K562 (cell line): Measurements from ENCODE around the gene ENOSF1. TPM values are rescaled to one million over a fixed set of nuclear protein-coding genes. Genes with fewer than 3 reads are reported as not detected.

Source experiments
- ARID3B ChIP-seq: fragments of 250-450 bp; sonication (Bioruptor Pico); IDR thresholded peaks from 2 replicates; pipeline ENCODE4 v1.4.0; 2020; ENCODE audit warnings: borderline replicate concordance
- ATF4 ChIP-seq: fragments of 450-650 bp; formaldehyde crosslinking; IDR thresholded peaks from 2 replicates; pipeline ENCODE4 v1.4.0; 2022; ENCODE audit warnings: mild to moderate bottlenecking, moderate library complexity
- C11orf30 ChIP-seq: fragments of 450-650 bp; IDR thresholded peaks from 2 replicates; pipeline ENCODE4 v1.6.1; 2016; ENCODE audit warnings: low read depth, mild to moderate bottlenecking
- CEBPG ChIP-seq, 3 experiments: fragments of 200-800 bp in 1 of 3; sonication (Bioruptor generic) in 1 of 3; sonication (generic) in 1 of 3; formaldehyde crosslinking in 1 of 3; IDR thresholded peaks in 2 of 3; conservative IDR thresholded peaks in 1 of 3; 2 replicates each; pipeline versions ENCODE4 v1.6.1 to v1.8.0; 2016 to 2022; ENCODE audit warnings: missing compliant biosample characterization in 2 of 3, missing genetic modification characterization in 2 of 3, mild to moderate bottlenecking in 1 of 3, missing genetic modification reagents in 1 of 3
- CGGBP1 ChIP-seq: fragments of 250-450 bp; sonication (Bioruptor Pico); IDR thresholded peaks from 2 replicates; pipeline ENCODE4 v1.9.0; 2021; ENCODE audit warnings: mild to moderate bottlenecking
- DEAF1 ChIP-seq: fragments of 450-650 bp; formaldehyde crosslinking; IDR thresholded peaks from 2 replicates; pipeline ENCODE4 v1.4.0; 2020; ENCODE audit warnings: mild to moderate bottlenecking, moderate library complexity
- GATAD2A ChIP-seq: fragments of 450-650 bp; IDR thresholded peaks from 2 replicates; pipeline ENCODE4 v1.6.1; 2017
- HDAC3 ChIP-seq: fragments of 450-650 bp; IDR thresholded peaks from 2 replicates; pipeline ENCODE4 v1.6.1; 2018; ENCODE audit warnings: borderline replicate concordance, mild to moderate bottlenecking, moderate library complexity; ENCODE audit not compliant: partially characterized antibody
- HMBOX1 ChIP-seq: sonication (generic); IDR thresholded peaks from 2 replicates; pipeline ENCODE4 v1.6.1; 2016
- HNRNPUL1 ChIP-seq: fragments of 200-400 bp; formaldehyde crosslinking; IDR thresholded peaks from 2 replicates; pipeline ENCODE4 v1.6.1; 2017; ENCODE audit warnings: low read length
- MCM7 ChIP-seq, 2 experiments: fragments of 450-650 bp; IDR thresholded peaks; 2 replicates each; pipeline ENCODE4 v1.6.1; 2016 to 2018
- NFIX ChIP-seq: fragments of 250-450 bp; sonication (Bioruptor Pico); IDR thresholded peaks from 2 replicates; pipeline ENCODE4 v1.4.0; 2020; ENCODE audit warnings: low read depth, mild to moderate bottlenecking, moderate library complexity
- SAFB2 ChIP-seq: fragments of 200-400 bp; formaldehyde crosslinking; IDR thresholded peaks from 2 replicates; pipeline ENCODE4 v1.6.1; 2018; ENCODE audit warnings: borderline replicate concordance, low read length, low read depth, moderate library complexity; ENCODE audit not compliant: severe bottlenecking
- SAP30 ChIP-seq: fragments of 200-600 bp; sonication (generic); IDR thresholded peaks from 2 replicates; pipeline ENCODE4 v1.6.1; 2012; ENCODE audit warnings: borderline replicate concordance, low read depth, mild to moderate bottlenecking, moderate library complexity, low read length, control low read depth, inconsistent platforms; ENCODE audit not compliant: insufficient read depth, poor library complexity, severe bottlenecking
- SMARCB1 ChIP-seq: IDR thresholded peaks from 2 replicates; pipeline ENCODE4 v1.6.1; 2011; ENCODE audit warnings: improper control_type of control experiment, low read depth; ENCODE audit not compliant: insufficient read length
- TAF1 ChIP-seq: IDR thresholded peaks from 2 replicates; pipeline ENCODE4 v1.6.1; 2011; ENCODE audit warnings: mild to moderate bottlenecking, low read length, moderate library complexity; ENCODE audit not compliant: insufficient read depth, control insufficient read depth, severe bottlenecking; ENCODE audit errors: extremely low read depth
- XRCC4 ChIP-seq: IDR thresholded peaks from one replicate; pipeline ENCODE4 v1.6.1; 2011; ENCODE audit not compliant: insufficient read depth, insufficient read length; ENCODE audit errors: extremely low read depth
- YBX1 ChIP-seq: fragments of 450-650 bp; IDR thresholded peaks from 2 replicates; pipeline ENCODE4 v1.7.1; 2016; ENCODE audit warnings: mild to moderate bottlenecking
- ZNF165 ChIP-seq: fragments of 250-450 bp; sonication (Bioruptor Pico); IDR thresholded peaks from 2 replicates; pipeline ENCODE4 v1.4.0; 2020; ENCODE audit warnings: borderline replicate concordance
- ZNF395 ChIP-seq: fragments of 200-800 bp; sonication (Bioruptor generic); IDR thresholded peaks from 2 replicates; pipeline ENCODE4 v1.6.1; 2017; ENCODE audit warnings: missing genetic modification characterization, missing compliant biosample characterization
- polyA plus RNA-seq, 8 experiments: library from polyadenylated mRNA; depleted of rRNA in 4 of 8; stranded (reverse) in 5 of 8; unstranded in 3 of 8; fragments of >200 nt; fragmentation: Nextera tagmentation in 2 of 8; fragmentation: Illumina TruSeq in 1 of 8; extraction: Ambion mirVana in 2 of 8; extraction: Trizol in 1 of 8; gene quantifications; 2 replicates each; pipeline versions ENCODE4 v1.2.1 to v1.2.3, GENCODE V29; 2011 to 2014; ENCODE audit warnings: inconsistent platforms in 1 of 8, missing spikeins in 1 of 8
- total RNA-seq, 7 experiments: library from RNA; depleted of rRNA in 6 of 7; stranded (reverse); fragments of >200 nt in 6 of 7; fragmentation: Illumina TruSeq in 2 of 7; extraction: Trizol in 2 of 7; gene quantifications; 2 replicates each; pipeline versions ENCODE4 v1.2.1 to v1.2.3, GENCODE V29; 2011 to 2021; ENCODE audit warnings: low replicate concordance in 1 of 7

ENOSF1 gene
- total and polyA plus RNA-seq, 9 of the 15 experiments (the other 6 are each of a cell fraction or from before 2014, with no cell fraction given) = 15.5 to 66.4 (median 46.5) TPM

GRCh38 chr18:710418-711300 is 1.8 kb downstream of the ENOSF1 start (continued):
- TF ChIP-seq HDAC3 = no peak
- no peak for TF ChIP-seq CEBPG (CRISPR knock-in tag; IDR thresholded peaks at IDR 0.05)
- TF ChIP-seq CEBPG (tag; conservative IDR thresholded peaks at IDR 0.05 in 1 of 2, IDR thresholded peaks at IDR 0.05 in 1 of 2) = no peak
- TF ChIP-seq GATAD2A = no peak
- no peak for TF ChIP-seq ZNF165 (CRISPR knock-in tag)
- TF ChIP-seq ATF4 (CRISPR knock-in tag) = no peak
- TF ChIP-seq SAP30 = no peak
- TF ChIP-seq ARID3B (CRISPR knock-in tag) = no peak
- TF ChIP-seq YBX1 = no peak
- TF ChIP-seq NFIX (CRISPR knock-in tag) = no peak
- no peak for TF ChIP-seq SAFB2
- TF ChIP-seq TAF1 = no peak
- no peak for TF ChIP-seq HNRNPUL1
- TF ChIP-seq ZNF395 (CRISPR knock-in tag) = no peak
- TF ChIP-seq XRCC4 = no peak
- no peak for TF ChIP-seq C11orf30
- TF ChIP-seq HMBOX1 = no peak
- no peak for TF ChIP-seq CGGBP1 (CRISPR knock-in tag)
- no peak for TF ChIP-seq MCM7 (IDR thresholded peaks at IDR 0.05)
- no peak for TF ChIP-seq SMARCB1
- no peak for TF ChIP-seq DEAF1
